ENCODE measurements around the gene TMEM179.
"Not testable (repeated sequence)": the region's sequence is repeated elsewhere in the genome, so short reads cannot be mapped to it uniquely, and the experiment has no call there.

Gene TMEM179

GRCh38 chr14:104580961-104581360 lies 23.6 kb downstream of the TMEM179 start:
- no peaks in the 10 kb centered on the region for H3F3A ChIP-seq (ENCODE audit: control insufficient read depth, insufficient read depth)
- H3K79me2 ChIP-seq (ENCODE audit: control insufficient read depth, low read length), result no peaks in the 10 kb centered on the region
- no peak overlapping the region for H3K27ac ChIP-seq (ENCODE audit: low read depth, low read length)
- no peaks in the 10 kb centered on the region for H3K9me3 ChIP-seq (ENCODE audit: control insufficient read depth, insufficient read depth, low read length)
- no peaks in the 10 kb centered on the region for H4K20me1 ChIP-seq (ENCODE audit: control insufficient read depth, insufficient read depth, low read depth, low read length)
- H3K4me1 ChIP-seq (ENCODE audit: control insufficient read depth, low read length), result no peaks in the 10 kb centered on the region
- H3K27me3 ChIP-seq (ENCODE audit: control insufficient read depth, low read length), result no peaks in the 10 kb centered on the region
- no peaks in the 10 kb centered on the region for H3K36me3 ChIP-seq (ENCODE audit: control insufficient read depth, low read length)
- no peak overlapping the region for H3K4me3 ChIP-seq (ENCODE audit: low read length)
- H3K4me2 ChIP-seq (ENCODE audit: low read length), result no peak overlapping the region
- TF ChIP-seq CTCF (IDR thresholded peaks at IDR 0.05; ENCODE audit: low read depth, low read length, poor library complexity, severe bottlenecking) (no peak), EZH2phosphoT487 (IDR thresholded peaks at IDR 0.05; ENCODE audit: borderline replicate concordance, low read length) (no peak)
- no peaks in the 10 kb centered on the region for H3K9me2 ChIP-seq (replicated peaks; ENCODE audit: control insufficient read depth, low read length)

GRCh38 chr14:104579939-104580338 lies 24.6 kb downstream of the TMEM179 start:
- H3K4me2 ChIP-seq (ENCODE audit: low read length); H3K9me2 ChIP-seq (replicated peaks; ENCODE audit: control insufficient read depth, low read length); H3K4me1 ChIP-seq (ENCODE audit: control insufficient read depth, low read length); H3K27ac ChIP-seq (ENCODE audit: low read depth, low read length); H4K20me1 ChIP-seq (ENCODE audit: control insufficient read depth, insufficient read depth, low read depth, low read length); H3K36me3 ChIP-seq (ENCODE audit: control insufficient read depth, low read length); H3K27me3 ChIP-seq (ENCODE audit: control insufficient read depth, low read length); H3K4me3 ChIP-seq (ENCODE audit: low read length); H3F3A ChIP-seq (ENCODE audit: control insufficient read depth, insufficient read depth); H3K79me2 ChIP-seq (ENCODE audit: control insufficient read depth, low read length); H3K9me3 ChIP-seq (ENCODE audit: control insufficient read depth, insufficient read depth, low read length): not testable (repeated sequence)

GRCh38 chr14:104579507-104579906 lies 25.1 kb downstream of the TMEM179 start, which contains the start of gene C14orf180:
Gene C14orf180 (plus strand): TSS chr14:104579764. CDS start chr14:104586431, 6,667 bp downstream.
- no peaks in the 10 kb centered on the region for H3F3A ChIP-seq (ENCODE audit: control insufficient read depth, insufficient read depth)
- no peak for TF ChIP-seq EZH2phosphoT487 (IDR thresholded peaks at IDR 0.05; ENCODE audit: borderline replicate concordance, low read length)
- no peak for TF ChIP-seq CTCF (IDR thresholded peaks at IDR 0.05; ENCODE audit: low read depth, low read length, poor library complexity, severe bottlenecking)
- H3K79me2 ChIP-seq (ENCODE audit: control insufficient read depth, low read length), result no peaks in the 10 kb centered on the region
- H3K4me2 ChIP-seq (ENCODE audit: low read length), result no peak within 1 kb of the TSS
- H3K9me3 ChIP-seq (ENCODE audit: control insufficient read depth, insufficient read depth, low read length), result no peaks in the 10 kb centered on the region
- H3K9me2 ChIP-seq (replicated peaks; ENCODE audit: control insufficient read depth, low read length), result no peaks in the 10 kb centered on the region
- H4K20me1 ChIP-seq (ENCODE audit: control insufficient read depth, insufficient read depth, low read depth, low read length), result no peaks in the 10 kb centered on the region
- H3K36me3 ChIP-seq (ENCODE audit: control insufficient read depth, low read length), result no peaks in the 10 kb centered on the region
- no peak within 1 kb of the TSS for H3K27ac ChIP-seq (ENCODE audit: low read depth, low read length)
- no peak within 1 kb of the TSS for H3K4me3 ChIP-seq (ENCODE audit: low read length)
- H3K27me3 ChIP-seq (ENCODE audit: control insufficient read depth, low read length), result no peaks in the 10 kb centered on the region
- H3K4me1 ChIP-seq (ENCODE audit: control insufficient read depth, low read length), result no peaks in the 10 kb centered on the region

- no peaks in the 10 kb centered on the region for H3K4me1 ChIP-seq (ENCODE audit: control insufficient read depth, low read length)
- H3K27me3 ChIP-seq (ENCODE audit: control insufficient read depth, low read length), result no peaks in the 10 kb centered on the region
- no peaks in the 10 kb centered on the region for H3K36me3 ChIP-seq (ENCODE audit: control insufficient read depth, low read length)
- no peaks in the 10 kb centered on the region for H3K79me2 ChIP-seq (ENCODE audit: control insufficient read depth, low read length)
- no peaks in the 10 kb centered on the region for H3K9me2 ChIP-seq (replicated peaks; ENCODE audit: control insufficient read depth, low read length)
- H3K27ac ChIP-seq (ENCODE audit: low read depth, low read length), result no peak overlapping the region
- no peaks in the 10 kb centered on the region for H4K20me1 ChIP-seq (ENCODE audit: control insufficient read depth, insufficient read depth, low read depth, low read length)
- no peak for TF ChIP-seq CTCF (IDR thresholded peaks at IDR 0.05; ENCODE audit: low read depth, low read length, poor library complexity, severe bottlenecking)
- TF ChIP-seq EZH2phosphoT487 (IDR thresholded peaks at IDR 0.05; ENCODE audit: borderline replicate concordance, low read length), result no peak
- H3K4me3 ChIP-seq (ENCODE audit: low read length), result no peak overlapping the region
- no peak overlapping the region for H3K4me2 ChIP-seq (ENCODE audit: low read length)
- H3F3A ChIP-seq (ENCODE audit: control insufficient read depth, insufficient read depth), result no peaks in the 10 kb centered on the region
- H3K9me3 ChIP-seq (ENCODE audit: control insufficient read depth, insufficient read depth, low read length), result no peaks in the 10 kb centered on the region
These were observed 26.3 kb downstream of the TMEM179 start for GRCh38 chr14:104578321-104578720.

All from DOHH2 (cell line).